Stimulated activated CD4-positive, alpha-beta T cell treated with anti-CD3 and anti-CD28 coated beads, Interleukin-12 subunit alpha, Interleukin-12 subunit beta, amount 100 ng/mL, for 4 hours (primary cell): ENCODE measurements around the gene ASB2.

Source experiments
- DNase-seq: peaks from one replicate; pipeline ENCODE4 v3.0.0-alpha.2; 2020

Gene ASB2

DNA sequence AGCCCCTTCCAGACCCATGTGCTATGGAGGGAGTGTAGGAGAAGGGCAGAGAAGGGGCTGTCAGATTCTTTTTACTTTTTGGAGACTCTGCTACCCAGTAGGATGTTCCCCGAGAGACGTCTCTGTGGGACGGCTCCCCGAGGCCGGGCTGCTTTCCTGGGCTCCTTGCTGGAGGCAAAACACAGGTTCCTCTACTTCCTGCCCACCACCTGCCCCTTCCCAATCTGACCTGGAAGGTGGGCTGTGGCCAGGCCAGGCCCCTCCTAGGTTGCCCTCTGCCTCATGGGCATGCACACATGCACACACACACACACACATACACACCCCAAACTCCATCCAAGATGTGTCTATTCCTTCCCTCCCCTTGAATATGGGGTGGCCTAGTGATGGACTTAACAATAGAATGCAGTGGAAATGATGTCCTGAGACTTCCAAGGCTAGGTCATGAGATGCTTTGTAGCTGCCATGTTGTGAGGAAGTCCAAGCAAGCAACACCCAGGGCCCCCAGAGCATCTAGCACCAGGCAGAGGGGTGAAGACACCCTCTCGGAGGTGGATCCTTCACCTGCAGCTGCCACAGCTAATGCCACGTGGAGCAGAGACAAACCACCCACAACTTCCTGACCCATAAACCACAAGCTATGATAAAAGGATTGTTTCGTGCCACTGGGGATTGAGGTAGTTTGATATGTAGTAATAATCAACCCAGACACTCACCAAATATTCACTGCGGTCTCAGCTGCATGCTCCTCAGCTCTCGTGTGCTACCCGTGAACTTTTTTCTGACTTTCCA is 1.6 kb upstream of the ASB2 start:
- peak; percentile 63 for DNase-seq

DNA sequence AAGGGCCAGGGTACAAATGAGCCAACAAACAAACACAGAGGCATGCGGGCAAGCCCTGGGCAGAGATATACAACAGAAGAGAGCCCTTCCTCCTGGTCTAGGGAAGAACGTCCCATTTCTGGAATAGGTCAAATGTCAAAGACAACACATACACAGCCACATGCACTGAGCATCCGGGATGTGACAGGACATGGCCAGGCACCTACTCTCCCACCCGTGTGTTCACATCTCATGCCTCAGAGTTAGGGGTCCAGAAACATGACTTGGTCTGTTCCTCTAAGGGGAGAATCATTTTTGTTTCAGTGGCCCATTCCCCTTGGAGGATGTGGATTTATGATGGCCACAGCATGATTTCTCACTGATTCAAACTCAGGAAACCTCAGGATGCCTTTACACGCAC is 801 bp upstream of the ASB2 start:
- DNase-seq: no peak

DNA sequence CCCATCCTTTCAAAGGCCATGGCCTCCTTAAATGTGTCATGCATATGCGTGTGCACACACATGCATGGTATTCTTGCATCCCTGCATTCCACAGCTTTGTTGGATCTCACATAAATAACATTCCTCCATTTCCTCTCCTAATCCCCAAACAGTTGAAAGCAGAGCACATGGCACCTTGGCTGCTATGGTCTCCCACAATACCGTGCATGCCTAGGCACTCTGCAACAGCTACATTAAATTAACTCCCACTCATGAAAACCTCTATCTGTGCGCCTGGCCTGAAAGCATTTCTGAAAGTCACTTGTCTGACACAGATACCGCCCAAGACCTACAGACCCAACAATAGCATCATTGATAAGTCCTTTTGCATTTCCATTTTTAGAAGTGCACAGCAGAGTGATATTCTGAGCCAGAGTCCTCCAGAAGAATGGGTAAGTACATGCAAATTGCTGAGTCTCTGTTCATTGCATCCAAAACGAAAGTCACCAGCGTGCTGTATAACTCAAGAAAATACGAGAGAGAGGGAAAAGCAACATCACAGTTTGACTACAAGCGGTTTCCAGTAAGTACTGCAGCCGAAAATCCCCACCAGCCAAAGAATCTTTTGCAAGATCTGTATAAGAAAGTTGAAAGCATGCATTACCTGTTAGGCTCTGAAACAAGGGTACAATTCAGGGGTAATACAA is 436 bp downstream of the ASB2 start:
- DNase-seq: no peak

DNA sequence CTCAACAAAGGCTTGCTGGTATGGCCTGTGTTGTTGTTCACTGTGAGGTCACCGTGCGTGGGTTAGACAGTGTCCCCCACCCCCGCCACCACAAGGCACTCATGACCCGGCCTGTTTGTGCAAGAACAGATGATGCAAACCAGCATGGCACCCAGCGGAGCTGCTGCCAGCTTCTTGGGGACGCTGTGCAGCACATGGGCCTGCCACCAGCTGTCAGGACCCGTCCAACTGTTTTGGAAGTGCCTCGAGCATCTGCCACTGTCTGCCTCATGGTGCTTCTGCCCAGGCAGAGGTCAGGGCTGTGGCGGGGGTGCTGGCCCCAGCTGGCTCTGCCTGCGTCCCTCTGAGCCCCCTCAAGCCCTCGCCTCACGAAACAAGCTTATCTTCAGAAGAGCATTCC is 1.5 kb downstream of the ASB2 start:
- no peak for DNase-seq

DNA sequence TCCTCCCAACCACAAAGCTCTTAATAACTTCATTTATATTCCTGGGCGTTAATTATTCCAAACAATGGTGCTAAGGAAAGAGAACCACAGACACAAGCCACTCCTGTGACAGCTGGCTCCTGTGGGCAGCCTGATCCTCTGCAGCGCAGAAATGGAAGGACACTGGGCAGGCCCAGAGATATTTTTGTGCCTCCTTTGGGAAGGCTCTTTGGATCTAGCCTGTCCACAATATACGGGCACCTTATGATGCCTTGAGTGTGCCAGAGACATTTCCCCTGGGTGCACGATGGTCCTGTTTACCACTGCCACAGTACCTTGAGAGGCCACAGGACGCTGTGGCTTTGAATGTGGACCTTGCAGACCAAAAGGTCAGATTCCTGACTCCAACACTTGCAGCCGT is 2.1 kb downstream of the ASB2 start:
- DNase-seq: no peak

DNA sequence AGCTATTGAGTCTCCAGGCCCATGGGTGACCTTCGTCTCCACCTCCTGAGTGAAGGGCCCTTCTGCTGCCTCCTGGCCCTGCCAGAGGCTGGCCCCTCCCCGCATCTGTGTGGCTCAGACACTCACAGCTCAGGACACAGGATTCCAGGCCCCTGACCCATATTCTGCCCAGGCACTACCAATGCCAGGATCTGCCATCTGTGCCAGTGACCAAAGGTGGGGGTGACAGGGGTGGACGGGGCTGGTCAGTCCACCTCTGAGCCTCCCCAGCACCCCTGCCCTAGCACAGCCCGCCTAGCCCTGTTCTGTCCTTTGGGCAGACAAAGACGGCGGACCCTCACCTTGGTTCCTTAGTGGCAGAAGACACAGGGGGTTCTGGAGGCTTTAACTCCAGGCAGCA is 2.8 kb downstream of the ASB2 start:
- DNase-seq: no peak

DNA sequence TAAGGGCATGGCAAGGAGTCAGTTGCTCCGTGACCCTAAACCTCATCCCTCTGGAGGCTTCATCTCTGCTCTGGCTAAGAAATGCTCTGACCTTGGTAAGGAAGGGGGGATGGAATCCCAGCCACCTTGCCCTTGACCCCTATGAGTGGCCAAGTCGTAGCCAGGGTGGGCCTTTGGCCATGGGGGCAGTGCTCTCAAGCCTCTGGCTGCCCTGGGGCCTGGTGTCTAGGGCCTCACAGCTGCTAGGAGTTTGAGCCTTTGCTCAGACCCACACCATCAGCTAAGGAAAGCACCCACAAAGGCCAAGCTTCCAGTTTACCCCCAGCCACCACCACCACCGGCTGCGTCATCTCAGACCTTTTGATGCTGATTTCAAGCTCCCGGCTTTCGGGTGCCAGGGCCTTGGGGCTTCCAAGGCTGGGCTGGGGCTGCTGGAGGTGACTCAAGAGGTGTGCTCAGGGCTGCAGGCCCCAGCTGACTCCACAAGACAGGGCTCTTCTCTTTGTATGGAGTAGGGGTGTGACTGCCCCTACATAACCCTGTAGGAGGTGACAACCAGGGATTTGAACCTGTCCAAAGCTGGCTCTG is 3.7 kb downstream of the ASB2 start:
- DNase-seq: no peak

DNA sequence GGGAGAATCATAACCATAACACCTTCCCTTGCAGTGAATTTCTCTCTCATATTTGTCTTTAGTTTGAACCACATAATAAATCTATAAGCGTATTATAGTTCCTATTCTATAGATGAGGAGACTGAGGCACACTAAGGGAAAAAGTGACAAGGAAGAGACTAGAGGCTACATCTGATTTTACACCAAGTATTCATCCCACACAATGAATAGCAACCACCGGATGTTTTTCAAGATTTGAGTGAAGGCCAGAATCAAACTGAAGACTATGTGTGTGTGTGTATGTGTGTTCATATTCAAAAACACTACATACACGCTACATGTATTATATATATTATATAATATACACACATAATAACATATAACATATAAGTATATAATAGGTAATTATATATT is 4.7 kb downstream of the ASB2 start:
- DNase-seq: no peak

DNA sequence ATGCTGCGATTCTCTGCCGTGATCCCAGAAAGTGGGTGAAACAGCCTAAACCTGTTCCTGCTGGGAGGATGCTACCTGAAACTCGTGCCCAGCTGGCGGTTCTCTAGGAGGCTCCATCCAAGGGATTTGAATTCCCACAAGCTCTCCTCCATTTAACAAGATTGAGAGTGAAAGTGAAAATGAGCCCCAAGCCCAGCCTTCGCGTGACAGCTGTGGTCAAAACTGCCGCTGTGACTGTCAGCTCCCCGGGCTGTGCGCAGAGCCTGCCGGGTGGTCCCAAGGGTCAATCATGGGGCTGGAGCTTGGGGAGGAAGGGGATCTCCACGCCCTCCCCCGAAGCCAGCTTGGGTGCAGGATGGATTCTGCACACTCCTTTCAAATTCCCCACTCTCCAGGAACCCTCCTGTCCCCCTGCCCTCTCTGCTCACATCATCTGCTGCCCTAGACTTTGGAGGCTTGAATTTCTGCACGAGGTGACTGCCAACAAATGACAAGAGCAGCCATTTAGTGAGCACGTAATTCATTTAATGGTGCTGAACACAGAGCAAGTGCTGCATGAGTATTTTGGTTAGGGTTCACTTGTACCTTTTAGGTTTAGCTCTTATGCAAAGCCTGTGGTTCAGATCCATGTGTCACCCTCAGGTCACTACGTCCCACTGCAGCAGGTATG is 5.3 kb downstream of the ASB2 start:
- peak; percentile 49 for DNase-seq

DNA sequence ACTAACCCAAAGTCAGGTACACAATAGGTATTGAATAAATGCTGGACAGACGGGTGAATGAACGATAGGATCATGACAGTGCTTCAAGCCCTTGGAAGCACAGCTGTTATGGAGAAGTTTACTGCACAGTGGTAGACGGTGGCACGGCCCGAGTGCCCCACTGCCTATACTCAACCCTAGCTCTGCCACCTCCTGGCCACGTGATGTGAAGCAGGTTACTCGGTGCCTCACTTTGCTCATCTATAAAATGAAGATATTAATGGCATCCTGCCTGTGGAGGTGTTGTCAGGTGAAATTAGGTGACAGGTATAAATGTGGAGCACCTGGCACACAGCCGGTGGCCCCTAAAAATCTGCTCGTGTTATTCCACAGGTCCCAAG is 5.8 kb downstream of the ASB2 start:
- DNase-seq: peak; percentile 65

DNA sequence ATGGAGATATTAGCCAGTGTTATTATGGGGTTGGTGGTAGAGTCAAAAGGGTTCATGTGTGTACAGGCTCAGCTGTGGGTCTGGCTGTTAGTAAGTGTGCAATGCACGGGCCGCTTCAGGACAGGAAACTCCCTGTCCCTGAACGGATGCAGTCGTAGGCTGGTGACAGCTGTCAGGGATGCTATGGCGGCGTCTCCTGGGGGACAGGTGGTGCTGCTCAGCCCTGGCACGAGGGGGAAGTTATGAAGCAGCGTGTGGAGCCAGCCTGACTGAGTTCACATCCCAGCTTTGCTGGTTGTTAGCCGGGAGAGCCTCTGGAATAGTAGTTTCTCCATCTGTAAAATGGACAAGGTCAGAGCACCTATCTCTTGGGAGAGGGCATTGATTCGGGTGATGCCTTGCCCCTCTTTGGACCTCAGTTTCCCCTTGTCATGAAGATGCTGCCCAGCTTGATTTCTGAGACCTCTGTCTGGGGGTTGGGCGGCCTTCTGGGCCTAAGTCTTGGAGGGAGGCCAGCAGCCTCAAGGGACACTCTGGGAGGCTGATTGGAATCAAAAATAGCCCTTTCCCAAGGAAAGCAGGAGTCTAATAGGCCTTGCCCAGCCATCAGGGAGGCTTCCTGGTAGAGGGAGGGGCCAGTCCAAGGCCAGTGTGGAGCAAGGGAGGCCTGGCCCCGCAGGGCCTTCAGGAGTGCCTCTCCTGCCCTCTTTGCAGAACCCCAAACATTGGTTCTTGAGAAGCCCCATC is 7.1 kb downstream of the ASB2 start:
- DNase-seq: no peak

DNA sequence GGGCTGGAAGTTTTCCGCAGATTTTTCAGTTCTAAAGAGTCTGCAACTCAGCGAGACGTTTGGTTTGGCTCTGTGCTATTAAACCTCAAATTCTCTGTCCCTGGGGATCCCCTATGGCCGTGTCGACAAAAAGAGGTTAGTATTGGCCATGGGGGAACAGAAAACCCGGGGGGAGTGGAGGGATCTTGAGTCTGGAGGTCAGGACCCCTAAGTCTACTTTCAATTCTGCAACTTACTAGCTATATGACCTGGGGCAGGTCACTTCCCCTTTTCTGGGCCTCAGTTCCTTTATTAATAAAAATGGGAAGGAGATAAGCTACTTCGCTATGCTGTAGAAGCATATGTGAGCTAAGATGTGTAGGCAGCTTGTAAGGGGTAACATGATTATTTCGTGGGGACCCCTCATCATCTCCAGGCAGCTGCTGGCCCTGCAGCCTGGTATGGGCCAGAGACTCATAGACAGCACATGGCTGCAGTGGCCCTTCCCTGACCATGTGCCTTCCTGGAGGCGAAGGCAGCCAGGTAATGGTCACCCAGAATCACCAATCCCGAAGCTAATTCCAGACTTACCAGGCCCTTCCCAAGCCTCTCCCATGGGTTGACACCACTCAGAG is 8.6 kb downstream of the ASB2 start:
- no peak for DNase-seq

DNA sequence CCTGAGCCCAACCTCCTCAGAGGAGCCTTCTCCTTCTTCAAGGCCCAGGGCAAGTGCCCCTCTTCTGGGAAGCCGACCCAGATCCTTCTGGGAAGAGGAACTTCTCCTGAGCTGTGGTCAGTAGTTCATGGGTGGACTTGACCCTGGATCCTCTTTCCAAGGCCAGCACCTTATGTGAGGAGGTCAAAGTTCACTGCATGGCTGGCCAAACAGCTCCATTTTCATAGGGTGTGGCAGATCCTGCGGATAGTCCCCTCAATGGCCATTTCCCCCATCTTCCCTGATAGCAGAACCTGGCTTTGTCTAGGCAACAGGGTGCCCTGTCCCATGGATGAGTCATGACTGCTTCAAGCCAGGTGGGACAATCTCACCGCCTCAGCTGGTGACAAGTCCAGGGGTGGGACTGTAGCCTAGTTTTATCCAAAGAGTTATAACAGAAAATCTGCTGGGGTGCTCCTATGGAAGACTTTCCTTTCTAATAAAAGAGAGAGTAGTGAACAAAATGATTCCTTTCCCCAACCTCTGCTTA is 10.4 kb downstream of the ASB2 start:
- DNase-seq: no peak

DNA sequence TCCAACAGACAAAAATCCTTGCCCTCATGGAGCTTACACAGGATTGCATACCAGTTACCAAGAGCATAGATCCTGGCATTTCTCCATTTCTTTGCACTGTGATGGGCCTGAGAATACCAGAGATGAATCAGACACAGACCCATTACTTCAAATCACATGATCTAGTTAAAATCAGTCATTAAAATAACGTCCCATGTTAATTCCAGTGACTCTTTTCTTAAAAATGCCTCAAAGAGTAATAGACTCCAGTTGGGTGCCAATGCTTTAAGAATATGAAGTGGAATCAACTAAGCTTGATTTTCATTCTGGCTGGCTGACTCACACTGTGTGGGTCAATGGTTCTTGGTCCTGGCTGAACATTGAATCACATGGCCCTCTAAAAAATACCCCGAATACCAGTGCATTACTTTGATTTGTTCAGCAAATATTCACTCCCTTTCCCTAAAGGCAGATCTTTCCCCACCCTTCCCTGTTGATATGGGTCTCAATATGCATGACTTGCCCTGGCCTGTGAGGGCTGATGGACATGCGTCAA is 11.0 kb downstream of the ASB2 start:
- DNase-seq: no peak

DNA sequence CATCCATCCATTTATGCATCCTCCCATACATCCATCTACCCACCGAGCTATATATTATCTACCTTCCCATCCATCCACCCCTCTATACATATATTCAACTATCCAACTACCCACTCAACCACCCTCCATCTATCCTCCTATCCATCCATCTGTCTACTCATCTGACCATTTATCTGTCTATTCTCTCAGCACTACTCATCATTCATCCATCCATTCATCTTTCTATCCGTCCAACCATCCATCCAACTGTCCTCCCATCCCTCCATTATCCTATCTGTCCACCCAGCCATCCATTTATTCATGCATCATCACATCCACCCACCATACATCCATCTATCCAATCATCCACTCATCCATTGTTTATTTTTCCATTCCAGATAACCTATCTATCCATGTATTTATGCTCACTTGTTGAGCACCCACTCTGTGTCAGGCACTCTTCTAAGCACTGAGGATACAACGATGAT is 11.5 kb downstream of the ASB2 start:
- no peak for DNase-seq

DNA sequence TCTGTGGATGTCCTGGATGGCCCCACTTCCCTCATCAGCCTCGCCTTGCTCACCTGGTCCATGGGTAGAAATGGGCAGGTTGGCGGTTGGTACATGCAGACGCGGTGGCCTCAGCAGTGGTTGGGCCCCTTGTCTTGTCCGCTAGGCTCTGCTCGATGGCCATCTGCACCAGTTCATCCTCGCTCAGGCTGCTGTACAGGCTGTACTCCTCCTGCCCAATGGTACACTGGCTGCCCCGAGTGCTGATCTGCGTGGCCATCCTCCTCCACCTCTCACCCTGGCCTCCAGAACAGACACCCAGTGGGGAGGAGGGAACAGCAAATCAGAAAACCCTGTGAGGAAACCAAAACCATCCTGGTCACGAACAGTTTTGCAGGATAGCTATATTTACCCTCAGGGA is 12.1 kb downstream of the ASB2 start:
- no peak for DNase-seq

DNA sequence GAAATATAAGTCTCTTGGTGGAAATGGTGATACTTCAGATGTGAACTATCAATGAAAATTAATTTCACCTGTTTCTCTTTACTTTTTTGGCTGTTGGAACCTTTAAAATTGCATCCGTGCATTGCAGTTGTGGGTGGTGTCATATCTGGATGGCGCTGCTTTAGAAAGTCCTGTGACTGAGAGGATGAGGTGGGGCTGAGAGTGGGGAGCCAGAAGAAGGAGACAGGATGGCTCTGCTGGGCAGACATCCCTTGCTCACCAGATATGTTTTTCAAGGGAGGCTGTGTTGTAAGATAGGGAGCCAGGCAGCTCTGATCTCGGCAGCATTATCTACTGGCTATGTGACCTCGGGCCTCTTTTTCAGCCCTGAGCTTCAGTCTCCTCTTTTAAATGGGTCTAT is 12.7 kb downstream of the ASB2 start:
- DNase-seq: no peak

DNA sequence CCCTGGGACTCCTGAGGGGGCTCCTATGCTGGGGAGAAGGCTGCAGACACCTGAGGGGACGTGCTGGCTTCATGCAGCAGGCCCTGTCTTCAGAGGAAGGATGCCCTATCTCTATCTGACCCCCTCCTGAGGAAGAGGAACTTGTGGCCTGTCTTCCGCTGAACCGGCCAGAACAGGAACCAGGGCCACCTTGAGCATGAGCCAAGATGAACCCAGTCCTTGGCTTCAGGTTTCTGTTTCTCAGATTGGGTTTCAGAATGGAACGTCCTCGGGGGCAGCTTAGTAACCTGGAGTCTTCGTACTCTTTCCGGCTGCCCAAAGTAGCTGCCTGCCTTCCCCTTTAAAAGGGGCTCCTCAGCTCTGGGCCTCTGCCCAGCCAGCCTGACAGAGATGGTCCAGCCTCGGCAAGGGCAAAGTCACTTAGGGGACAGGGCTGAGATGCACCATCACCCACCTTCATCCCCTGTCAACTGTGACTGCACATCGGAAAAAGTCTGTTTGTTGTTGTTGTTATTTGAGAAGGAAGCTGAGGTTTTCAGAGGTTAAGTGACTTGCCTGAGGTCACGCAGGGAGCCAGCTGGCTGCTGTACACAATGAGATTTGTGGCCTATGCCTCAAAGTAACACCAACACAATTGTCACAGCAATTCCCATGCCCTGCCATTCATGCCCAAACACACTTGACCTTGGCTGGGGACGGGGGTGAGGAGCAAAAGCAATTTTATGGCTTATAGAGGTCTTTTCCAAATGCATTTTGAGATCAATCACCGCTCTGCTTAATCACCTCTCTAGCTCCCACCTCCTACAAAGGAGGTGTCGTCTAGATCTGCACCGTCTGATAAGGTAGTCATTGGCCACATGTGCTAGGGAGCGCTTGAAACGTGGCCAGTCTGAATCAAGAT is 13.4 kb downstream of the ASB2 start:
- no peak for DNase-seq

DNA sequence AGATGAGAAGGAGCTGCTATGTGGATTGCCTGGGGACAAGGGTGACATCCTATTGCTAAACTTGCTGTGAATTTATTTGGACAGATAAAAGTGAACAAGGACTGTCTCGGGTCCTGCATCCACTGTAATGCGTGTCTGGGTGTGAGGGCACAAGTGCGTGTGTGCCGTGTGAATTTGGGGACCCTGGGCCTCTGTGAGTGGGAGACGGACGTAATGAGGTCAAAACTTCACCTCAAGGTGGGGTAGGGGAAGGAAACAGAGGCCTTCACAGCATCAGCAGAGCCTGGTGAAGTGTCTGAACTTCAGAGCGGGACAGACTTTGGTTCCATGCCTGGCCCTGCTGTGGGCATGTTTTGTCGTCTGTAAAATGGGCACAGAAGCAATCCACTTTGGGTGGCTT is 14.8 kb downstream of the ASB2 start:
- no peak for DNase-seq

DNA sequence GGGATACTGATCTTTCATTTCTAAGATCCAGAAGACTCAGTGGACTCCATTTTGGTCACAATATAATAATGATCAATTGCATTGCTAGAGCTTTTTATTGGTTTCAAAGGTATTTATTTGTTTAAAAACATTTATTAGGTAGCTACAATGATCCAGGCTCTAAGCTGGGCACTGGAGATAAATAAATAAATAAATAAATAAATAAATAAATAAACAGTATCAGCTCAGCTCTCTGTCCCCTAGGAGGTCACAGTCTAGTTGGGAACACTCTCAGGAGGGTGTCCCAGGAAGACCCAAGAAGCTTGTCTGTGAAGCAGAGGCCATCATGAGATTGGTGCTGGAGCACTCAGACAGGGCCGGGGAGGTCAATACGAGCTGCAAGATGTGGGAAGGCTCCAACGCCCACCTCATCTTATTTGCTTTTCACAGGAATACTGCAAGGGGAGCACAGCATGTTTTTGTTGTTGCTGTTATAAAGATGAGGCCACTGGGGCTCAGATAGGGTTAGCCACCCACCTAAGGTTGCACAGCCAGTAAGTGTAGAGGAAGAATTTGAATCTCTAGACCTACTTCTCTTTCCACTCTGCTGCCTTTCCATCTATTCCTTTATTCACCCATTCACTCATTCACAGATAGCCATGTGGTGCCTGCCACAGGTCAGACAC is 15.5 kb downstream of the ASB2 start:
- no peak for DNase-seq
